Psoas muscle (tissue), 8 donors: Measurements from ENCODE around the gene PPP4R3A. TPM values are rescaled to one million over a fixed set of nuclear protein-coding genes. Genes with fewer than 3 reads are reported as not detected.
A peak's percentile ranks its signal among the peaks of the same experiment; 100 is the strongest.

ENCODE experiments used
- ATAC-seq, 4 donors: fragments of 200-7000 bp; cut with Tn5 transposase; one replicate each; pipeline ENCODE4 v1.9.1; 2020; ENCODE audit warnings: moderate library complexity in 3 of 4, mild to moderate bottlenecking in 2 of 4
- DNase-seq, 2 donors: peaks; one replicate each; pipeline ENCODE4 v3.0.0-alpha.2; 2020
- H3K27ac ChIP-seq: fragments of 200-600 bp; one replicate; pipeline ENCODE4 v1.8.0; 2022
- H3K27me3 ChIP-seq, 3 donors: fragments of 200-600 bp in 1 of 3; one replicate each; pipeline versions ENCODE4 v1.6.1 to v1.8.0; 2013 to 2022; ENCODE audit warnings: low read length in 2 of 3, mild to moderate bottlenecking in 2 of 3, moderate library complexity in 1 of 3; ENCODE audit not compliant: insufficient read depth in 3 of 3
- H3K36me3 ChIP-seq, 2 donors: fragments of 200-600 bp in 1 of 2; one replicate each; pipeline versions ENCODE4 v1.6.1 to v1.8.0; 2013 to 2022; ENCODE audit warnings: low read depth in 1 of 2, mild to moderate bottlenecking in 1 of 2, moderate library complexity in 1 of 2; ENCODE audit not compliant: insufficient read depth in 1 of 2
- H3K4me1 ChIP-seq: fragments of 200-600 bp; one replicate; pipeline ENCODE4 v1.8.0; 2022
- H3K4me3 ChIP-seq: fragments of 200-600 bp; one replicate; pipeline ENCODE4 v1.8.0; 2022; ENCODE audit warnings: mild to moderate bottlenecking
- H3K9me3 ChIP-seq: fragments of 200-600 bp; one replicate; pipeline ENCODE4 v1.8.0; 2022
- whole genome bisulfite sequencing, 3 donors: extraction: QIAGEN DNeasy Blood & Tissue Kit; methylation state at CpG; one replicate each; pipeline versions ENCODE4 v1.1.6 to v1.1.7; 2013; 5-methylcytosine and 5-hydroxymethylcytosine counted together
- intact Hi-C, 2 donors: fragments of 100-400 bp; cut with DNase I; formaldehyde crosslinking; loops; one replicate each; pipeline versions ENCODE4 v1.11.0 to v1.14.2; 2022
- polyA plus RNA-seq, 3 donors: library from polyadenylated mRNA; stranded (reverse); fragments of 200-250 nt; gene quantifications; one replicate each; pipeline ENCODE4 v1.2.3, GENCODE V29; 2013
- total RNA-seq, 4 donors: library from RNA; stranded (reverse); fragmentation: NEBNext Ultra II Directional in 2 of 4; extraction: Animal tissue kit (Norgen Biotek cat#: 25700) in 2 of 4; gene quantifications; one replicate each; pipeline versions ENCODE4 v1.2.1 to v1.2.4, GENCODE V29; 2021 to 2023
- TF ChIP-seq, protein P1 (sequence below): fragments of 200-600 bp; IDR thresholded peaks from one replicate; pipeline ENCODE4 v1.8.0; 2022; ENCODE audit warnings: antibody characterized with exemption
- donor health status: healthy with polysubstance abuse.
- donor health status: DM: no; HTN: no; CAD: no; lungs with moderate emphysema.
- donor health status: Bipolar disorder and iron deficiency.
- donor health status: healthy.
- donor health status: DM: yes; HTN: yes; CAD: no.
- donor health status: DM: no; HTN: no; CAD: no.
- donor health status: DM: no; HTN: no; CAD: no.
- donor health status: DM: yes; HTN: yes; CAD: no.

Gene PPP4R3A
- total and polyA plus RNA-seq, 7 donors, result 33.3 to 92.4 (median 50.6) TPM

DNA sequence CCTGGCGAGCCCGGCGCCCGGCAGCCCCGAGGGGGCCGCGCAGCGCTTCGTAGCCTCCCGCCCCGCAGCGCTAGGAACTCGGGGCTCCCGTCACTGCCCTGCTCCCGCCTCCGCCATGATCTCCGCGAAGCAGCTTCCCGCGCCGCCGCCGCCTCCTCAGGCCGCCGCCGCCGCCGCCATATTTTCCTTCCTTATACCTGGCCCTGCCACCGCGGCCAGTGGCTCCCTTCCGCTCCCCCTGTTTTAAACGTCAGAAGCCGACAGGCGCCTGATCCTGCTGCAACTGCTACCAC lies 286 bp downstream of the PPP4R3A start:
- DNase-seq (no peak), ATAC-seq (peak; percentile 28 to 63 (median 36))
- Histone ChIP-seq H3K27ac (peak overlapping the region; percentile 99), H3K4me3 (peak overlapping the region; percentile 88), H3K4me1 (peaks cover 19% of the 10 kb centered on the region), H3K9me3 (no peaks in the 10 kb centered on the region), H3K27me3 (no peaks in the 10 kb centered on the region), H3K36me3 (peaks cover 0 to 14% of the 10 kb centered on the region in 2 donors)
- TF ChIP-seq, protein P1, sequence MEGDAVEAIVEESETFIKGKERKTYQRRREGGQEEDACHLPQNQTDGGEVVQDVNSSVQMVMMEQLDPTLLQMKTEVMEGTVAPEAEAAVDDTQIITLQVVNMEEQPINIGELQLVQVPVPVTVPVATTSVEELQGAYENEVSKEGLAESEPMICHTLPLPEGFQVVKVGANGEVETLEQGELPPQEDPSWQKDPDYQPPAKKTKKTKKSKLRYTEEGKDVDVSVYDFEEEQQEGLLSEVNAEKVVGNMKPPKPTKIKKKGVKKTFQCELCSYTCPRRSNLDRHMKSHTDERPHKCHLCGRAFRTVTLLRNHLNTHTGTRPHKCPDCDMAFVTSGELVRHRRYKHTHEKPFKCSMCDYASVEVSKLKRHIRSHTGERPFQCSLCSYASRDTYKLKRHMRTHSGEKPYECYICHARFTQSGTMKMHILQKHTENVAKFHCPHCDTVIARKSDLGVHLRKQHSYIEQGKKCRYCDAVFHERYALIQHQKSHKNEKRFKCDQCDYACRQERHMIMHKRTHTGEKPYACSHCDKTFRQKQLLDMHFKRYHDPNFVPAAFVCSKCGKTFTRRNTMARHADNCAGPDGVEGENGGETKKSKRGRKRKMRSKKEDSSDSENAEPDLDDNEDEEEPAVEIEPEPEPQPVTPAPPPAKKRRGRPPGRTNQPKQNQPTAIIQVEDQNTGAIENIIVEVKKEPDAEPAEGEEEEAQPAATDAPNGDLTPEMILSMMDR, result no peak
- 0% methylated on average over 20 to 34 of the region's 34 CpGs for WGBS, 3 donors
- intact Hi-C loops, result no loop called here

DNA sequence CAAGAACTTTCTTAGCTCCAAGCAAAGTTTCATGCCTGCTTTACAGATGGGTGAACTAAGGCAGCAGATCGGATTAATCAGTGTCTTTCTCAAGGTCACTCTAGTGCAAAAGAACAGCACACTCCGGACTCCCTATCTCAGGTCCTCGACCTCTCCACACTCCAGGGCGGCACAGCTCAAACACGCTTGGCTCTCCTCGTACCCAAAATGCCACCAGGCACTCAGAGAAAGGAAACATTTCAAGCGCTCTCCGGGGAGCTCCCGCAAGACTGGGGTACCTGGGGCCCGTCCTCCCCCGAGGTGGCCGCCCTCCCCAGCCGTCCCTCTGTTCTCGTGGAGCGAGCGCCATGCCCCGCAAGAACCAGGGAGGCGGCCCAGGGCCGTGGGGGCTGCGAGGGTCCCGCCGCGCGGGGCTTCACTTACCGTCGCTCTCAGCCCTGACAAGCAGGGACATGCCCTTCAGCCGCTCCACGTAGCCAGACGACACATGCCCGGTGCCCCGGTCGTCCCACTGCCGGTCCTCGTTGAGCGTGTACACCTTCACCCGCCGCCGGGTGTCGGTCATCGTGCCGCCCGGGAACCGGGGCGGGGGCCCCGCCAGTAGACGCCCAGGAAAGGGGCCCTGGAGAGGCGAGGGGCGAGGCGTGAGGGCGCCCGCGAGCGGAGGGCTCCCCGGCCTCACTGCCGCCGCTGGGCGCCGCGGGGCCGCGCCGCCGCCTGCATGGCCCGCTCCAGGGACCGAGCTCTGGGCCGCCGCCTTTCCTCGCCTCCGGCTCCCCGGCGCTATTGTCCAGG lies 830 bp downstream of the PPP4R3A start:
- peaks cover 23% of the 10 kb centered on the region for H3K4me1 ChIP-seq
- intact Hi-C loops, result no loop called here
- DNase-seq, result peak; percentile 39 to 75
- no peaks in the 10 kb centered on the region for H3K27me3 ChIP-seq
- peak overlapping the region; percentile 99 for H3K27ac ChIP-seq
- no peaks in the 10 kb centered on the region for H3K9me3 ChIP-seq
- WGBS, 3 donors, result 0% methylated on average over 46 to 70 of the region's 71 CpGs
- peaks cover 0 to 17% of the 10 kb centered on the region in 2 donors for H3K36me3 ChIP-seq
- TF ChIP-seq, protein P1, result no peak
- peak; percentile 7 to 33 (median 19) for ATAC-seq
- H3K4me3 ChIP-seq, result peak overlapping the region; percentile 88

DNA sequence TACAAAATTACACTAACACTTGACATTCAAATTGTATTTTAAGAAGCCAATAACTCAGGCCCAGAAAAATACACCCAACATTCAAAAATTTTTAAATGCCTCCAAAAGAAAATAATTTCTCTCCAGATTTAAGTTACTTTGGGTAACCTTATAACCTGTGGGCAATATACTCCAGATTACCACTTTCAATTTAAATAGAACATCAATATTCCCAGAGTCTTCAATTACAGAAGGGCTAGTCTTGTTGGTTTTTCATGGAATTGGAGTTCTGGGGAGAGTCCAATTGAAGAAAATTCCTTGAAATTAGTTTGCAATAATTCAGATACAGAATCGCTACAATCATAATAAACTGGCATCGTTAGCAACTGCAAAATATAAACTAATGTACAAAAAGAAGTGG lies 2.0 kb downstream of the PPP4R3A start:
- intact Hi-C loops, result no loop called here
- Histone ChIP-seq H3K27ac (peak overlapping the region; percentile 99), H3K9me3 (no peaks in the 10 kb centered on the region), H3K36me3 (peaks cover 0 to 28% of the 10 kb centered on the region in 2 donors), H3K4me3 (peak overlapping the region; percentile 88), H3K4me1 (peaks cover 25% of the 10 kb centered on the region), H3K27me3 (no peaks in the 10 kb centered on the region)
- TF ChIP-seq, protein P1, result no peak
- no peak for ATAC-seq
- DNase-seq, result no peak
- WGBS, 3 donors, result 3 to 7% (median 6%) methylated on average over 2 of the region's 2 CpGs

DNA sequence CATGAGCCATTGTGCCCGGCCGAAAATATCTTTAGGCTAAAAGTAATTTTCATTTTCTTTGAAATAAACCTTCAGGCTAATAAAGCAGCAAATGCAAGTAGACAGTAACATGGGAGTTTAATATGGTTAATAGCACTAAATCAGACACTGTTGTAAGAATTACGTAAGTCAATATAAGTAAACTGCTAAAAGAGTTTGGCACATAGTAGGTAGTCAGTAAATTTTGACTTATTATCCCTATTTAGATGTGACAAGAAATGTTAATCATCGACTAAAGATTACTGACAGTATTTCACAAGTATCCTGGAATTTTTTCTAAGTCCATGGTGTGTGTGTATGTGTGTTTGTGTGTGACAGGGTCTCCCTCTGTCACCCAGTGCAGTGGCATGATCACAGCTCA lies 3.9 kb downstream of the PPP4R3A start:
- ATAC-seq (no peak), DNase-seq (no peak)
- peaks cover 0 to 30% of the 10 kb centered on the region in 2 donors for H3K36me3 ChIP-seq
- 91 to 94% (median 94%) methylated on average over 4 of the region's 4 CpGs for WGBS, 3 donors
- intact Hi-C loops, result no loop called here
- H3K27me3 ChIP-seq, result no peaks in the 10 kb centered on the region
- TF ChIP-seq, protein P1, result no peak
- no peak overlapping the region for H3K27ac ChIP-seq
- H3K9me3 ChIP-seq, result no peaks in the 10 kb centered on the region
- peaks cover 34% of the 10 kb centered on the region for H3K4me1 ChIP-seq
- H3K4me3 ChIP-seq, result peak overlapping the region; percentile 4
